Measurements from ENCODE around the gene ARMC5.

ARMC5 gene

GRCh38 chr16:31507617-31507928 is 48.3 kb downstream of the ARMC5 start:
- Histone ChIP-seq H4K20me1 (0 out of 2 replicates have a peak, but pooled peaks cover 11% of the 10 kb centered on the region), H3K9me3 (no peaks in the 10 kb centered on the region), H3K27ac (peak overlapping the region; percentile 92), H3K4me1 (peaks cover 63% of the 10 kb centered on the region), H3K9ac (peak overlapping the region; percentile 92), H3K36me3 (peaks cover 7% of the 10 kb centered on the region; the same call in 1 of the 2 replicates), H3K4me2 (peak overlapping the region; percentile 95), H3K27me3 (no peaks in the 10 kb centered on the region), H3K4me3 (peak overlapping the region; percentile 85)
- TF ChIP-seq Cebpa-rat (IDR thresholded peaks at IDR 0.05): no peak

- Histone ChIP-seq H3K4me2 (peak within 1 kb of the TSS; percentile 95), H3K9ac (peak within 1 kb of the TSS; percentile 92), H4K20me1 (0 out of 2 replicates have a peak, but pooled peaks cover 11% of the 10 kb centered on the region), H3K36me3 (0 out of 2 replicates have a peak, but pooled peaks cover 5% of the 10 kb centered on the region), H3K4me3 (peak within 1 kb of the TSS; percentile 85), H3K27me3 (no peaks in the 10 kb centered on the region), H3K9me3 (no peaks in the 10 kb centered on the region), H3K27ac (peak within 1 kb of the TSS; percentile 92), H3K4me1 (peaks cover 57% of the 10 kb centered on the region)
- no peak for TF ChIP-seq Cebpa-rat (IDR thresholded peaks at IDR 0.05)
These were observed 48.8 kb downstream of the ARMC5 start, which contains the start of gene RUSF1 for GRCh38 chr16:31507929-31508705. TSS of gene RUSF1 (minus strand) at chr16:31508391. CDS start at chr16:31508373, 18 bp downstream.

GRCh38 chr16:31508706-31509195 is 49.5 kb downstream of the ARMC5 start:
- no peak for TF ChIP-seq Cebpa-rat (IDR thresholded peaks at IDR 0.05)

GRCh38 chr16:31513126-31513525 is 53.8 kb downstream of the ARMC5 start:
- peaks cover 22% of the 10 kb centered on the region for H3K9me3 ChIP-seq
- H3K27me3 ChIP-seq: no peaks in the 10 kb centered on the region
- H3K27ac ChIP-seq: no peak overlapping the region
- no peak for TF ChIP-seq Cebpa-rat (IDR thresholded peaks at IDR 0.05)
- H3K9ac ChIP-seq: no peak overlapping the region
- no peak overlapping the region for H3K4me3 ChIP-seq
- H3K4me2 ChIP-seq: no peak overlapping the region
- H3K36me3 ChIP-seq: no peaks in the 10 kb centered on the region
- peaks cover 14% of the 10 kb centered on the region for H3K4me1 ChIP-seq
- no peaks in the 10 kb centered on the region for H4K20me1 ChIP-seq

More at GRCh38 chr16:31508706-31509195, 49.5 kb downstream of the ARMC5 start:
- H3K27ac ChIP-seq: peak overlapping the region; percentile 92
- no peaks in the 10 kb centered on the region for H3K27me3 ChIP-seq
- no peaks in the 10 kb centered on the region for H3K9me3 ChIP-seq
- peaks cover 51% of the 10 kb centered on the region for H3K4me1 ChIP-seq
- 0 out of 2 replicates have a peak, but pooled peaks cover 5% of the 10 kb centered on the region for H3K36me3 ChIP-seq
- H4K20me1 ChIP-seq: 0 out of 2 replicates have a peak, but pooled peaks cover 11% of the 10 kb centered on the region
- peak overlapping the region; percentile 95 for H3K4me2 ChIP-seq
- H3K9ac ChIP-seq: peak overlapping the region; percentile 92
- H3K4me3 ChIP-seq: peak overlapping the region; percentile 85

- TF ChIP-seq Cebpa-rat (IDR thresholded peaks at IDR 0.05): no peak
- H3K4me3 ChIP-seq: no peak overlapping the region
- no peaks in the 10 kb centered on the region for H3K36me3 ChIP-seq
- H3K4me2 ChIP-seq: no peak overlapping the region
- no peak overlapping the region for H3K27ac ChIP-seq
- H4K20me1 ChIP-seq: no peaks in the 10 kb centered on the region
- H3K9me3 ChIP-seq: peaks cover 22% of the 10 kb centered on the region
- no peak overlapping the region for H3K9ac ChIP-seq
- peaks cover 12% of the 10 kb centered on the region for H3K4me1 ChIP-seq
- H3K27me3 ChIP-seq: no peaks in the 10 kb centered on the region
These were observed 54.6 kb downstream of the ARMC5 start for GRCh38 chr16:31513884-31514283.
